GM23338 (cell line): Measurements from ENCODE around the gene FOXG1. TPM values are rescaled to one million over a fixed set of nuclear protein-coding genes. Genes with fewer than 3 reads are reported as not detected.

Experiments
- ATAC-seq: fragments of 200-7000 bp; cut with Tn5 transposase; 3 replicates; pipeline ENCODE4 v1.9.1; 2020
- DNase-seq: peaks from one replicate; pipeline ENCODE4 v3.0.0-alpha.2; 2015; ENCODE audit warnings: low spot score
- H2AFZ ChIP-seq: fragments of 200-600 bp; sonication (generic); 2 replicates; pipeline ENCODE4 v1.8.0; 2016; ENCODE audit warnings: antibody characterized with exemption, mild to moderate bottlenecking, moderate library complexity
- H3F3A ChIP-seq: fragments of 200-600 bp; sonication (generic); replicated peaks from 2 replicates; pipeline ENCODE4 v1.8.0; 2017; ENCODE audit warnings: antibody characterized with exemption, mixed run types, low read depth
- H3K27ac ChIP-seq: fragments of 200-600 bp; sonication (generic); 2 replicates; pipeline ENCODE4 v1.6.1; 2016; ENCODE audit warnings: low read depth
- H3K27me3 ChIP-seq: fragments of 200-600 bp; sonication (generic); 2 replicates; pipeline ENCODE4 v1.8.0; 2016; ENCODE audit warnings: mild to moderate bottlenecking, mixed run types, moderate library complexity; ENCODE audit not compliant: insufficient read depth
- H3K36me3 ChIP-seq: fragments of 200-600 bp; sonication (generic); 2 replicates; pipeline ENCODE4 v1.8.0; 2016; ENCODE audit warnings: mild to moderate bottlenecking; ENCODE audit not compliant: insufficient read depth
- H3K4me1 ChIP-seq: fragments of 200-600 bp; sonication (generic); 2 replicates; pipeline ENCODE4 v1.8.0; 2016; ENCODE audit warnings: mild to moderate bottlenecking, moderate library complexity; ENCODE audit not compliant: insufficient read depth
- H3K4me2 ChIP-seq: fragments of 200-600 bp; sonication (generic); 2 replicates; pipeline ENCODE4 v1.7.1; 2017; ENCODE audit warnings: mixed run types
- H3K4me3 ChIP-seq: fragments of 200-600 bp; sonication (generic); 2 replicates; pipeline ENCODE4 v1.6.1; 2016; ENCODE audit warnings: mixed run types
- H3K79me2 ChIP-seq: fragments of 200-600 bp; sonication (generic); replicated peaks from 2 replicates; pipeline ENCODE4 v1.8.0; 2017; ENCODE audit warnings: mild to moderate bottlenecking; ENCODE audit not compliant: insufficient read depth
- H3K9me2 ChIP-seq: fragments of 200-600 bp; sonication (generic); 2 replicates; pipeline ENCODE4 v1.8.0; 2017; ENCODE audit not compliant: insufficient read depth
- H4K20me1 ChIP-seq: fragments of 200-600 bp; sonication (generic); replicated peaks from 2 replicates; pipeline ENCODE4 v1.8.0; 2017; ENCODE audit warnings: mild to moderate bottlenecking; ENCODE audit not compliant: insufficient read depth
- H3K27ac Mint-ChIP-seq: 2 replicates; pipeline ENCODE4 v1.8.0; 2020; ENCODE audit warnings: inconsistent platforms, mild to moderate bottlenecking, moderate library complexity, mixed read lengths
- H3K27me3 Mint-ChIP-seq: 3 replicates; pipeline ENCODE4 v1.8.0; 2022; ENCODE audit warnings: low read depth, mild to moderate bottlenecking, moderate library complexity, mixed read lengths, inconsistent platforms; ENCODE audit not compliant: insufficient read depth, poor library complexity
- H3K36me3 Mint-ChIP-seq: 3 replicates; pipeline ENCODE4 v1.8.0; 2021; ENCODE audit warnings: low read depth, mild to moderate bottlenecking, inconsistent platforms, moderate library complexity, mixed read lengths
- H3K4me1 Mint-ChIP-seq: 3 replicates; pipeline ENCODE4 v1.8.0; 2020; ENCODE audit warnings: mild to moderate bottlenecking, inconsistent platforms, mixed read lengths
- H3K4me3 Mint-ChIP-seq: 3 replicates; pipeline ENCODE4 v1.8.0; 2021; ENCODE audit warnings: moderate library complexity, mild to moderate bottlenecking, inconsistent platforms, mixed read lengths
- H3K9me3 Mint-ChIP-seq: 3 replicates; pipeline ENCODE4 v1.8.0; 2020; ENCODE audit warnings: moderate library complexity, mild to moderate bottlenecking, inconsistent platforms, mixed read lengths
- CTCF ChIP-seq, 2 experiments: fragments of 200-600 bp in 1 of 2; sonication (generic) in 1 of 2; conservative IDR thresholded peaks; 2 replicates each; pipeline versions ENCODE4 v1.5.1 to v1.6.1; 2016 to 2017; ENCODE audit warnings: antibody characterized with exemption in 2 of 2, low read depth in 2 of 2, mild to moderate bottlenecking in 2 of 2, moderate library complexity in 1 of 2
- ETS1 ChIP-seq: IDR thresholded peaks from 2 replicates; pipeline ENCODE4 v1.6.1; 2016; ENCODE audit warnings: antibody characterized with exemption
- EZH2 ChIP-seq: fragments of 200-600 bp; sonication (generic); IDR thresholded peaks from one replicate; pipeline ENCODE4 v1.8.0; 2017; ENCODE audit warnings: antibody characterized with exemption, mild to moderate bottlenecking, low read depth; ENCODE audit not compliant: unreplicated experiment
- EZH2phosphoT487 ChIP-seq: fragments of 200-600 bp; sonication (generic); IDR thresholded peaks from one replicate; pipeline ENCODE4 v1.8.1; 2018; ENCODE audit warnings: antibody characterized with exemption; ENCODE audit not compliant: unreplicated experiment
- JUNB ChIP-seq: IDR thresholded peaks from one replicate; pipeline ENCODE4 v1.6.1; 2016; ENCODE audit warnings: antibody characterized with exemption; ENCODE audit not compliant: unreplicated experiment
- NANOG ChIP-seq: IDR thresholded peaks from 2 replicates; pipeline ENCODE4 v1.6.1; 2016; ENCODE audit warnings: antibody characterized with exemption, borderline replicate concordance
- POLR2AphosphoS5 ChIP-seq: IDR thresholded peaks from 2 replicates; pipeline ENCODE4 v1.6.1; 2016; ENCODE audit warnings: antibody characterized with exemption, low read depth
- REST ChIP-seq: IDR thresholded peaks from one replicate; pipeline ENCODE4 v1.6.1; 2018; ENCODE audit warnings: antibody characterized with exemption; ENCODE audit not compliant: unreplicated experiment
- ZNF331 ChIP-seq: fragments of 250-450 bp; sonication (Bioruptor Pico); IDR thresholded peaks from 2 replicates; pipeline ENCODE4 v1.5.0; 2020; ENCODE audit warnings: low read depth, mild to moderate bottlenecking, moderate library complexity
- polyA plus RNA-seq: library from polyadenylated mRNA; unstranded; fragments of >200 nt; fragmentation: Nextera tagmentation; extraction: Ambion mirVana; gene quantifications from 2 replicates; pipeline ENCODE4 v1.2.1, GENCODE V29; 2016
- total RNA-seq: library from RNA; depleted of rRNA; stranded (reverse); fragments of >200 nt; shearing (Covaris generic); gene quantifications from 2 replicates; pipeline ENCODE4 v1.2.3, GENCODE V29; 2014

Gene FOXG1
- total and polyA plus RNA-seq, 2 experiments from 2014 or later = 0.05 to 0.10 TPM

- Histone ChIP-seq H2AFZ (no peak overlapping the region), H3K36me3 (no peaks in the 10 kb centered on the region), H3K9me2 (no peaks in the 10 kb centered on the region), H3K27me3 (peaks cover 100% of the 10 kb centered on the region), H3K4me3 (peak overlapping the region; percentile 42; the same call in 1 of the 2 replicates), H3F3A (peaks cover 11% of the 10 kb centered on the region), H3K4me1 (peaks cover 75% of the 10 kb centered on the region), H3K4me2 (no peak overlapping the region), H3K27ac (no peak overlapping the region), H3K79me2 (no peaks in the 10 kb centered on the region), H4K20me1 (peaks cover 45% of the 10 kb centered on the region)
- Mint-ChIP-seq H3K9me3 (peaks cover 2% of the 10 kb centered on the region; the same call in 2 of the 3 replicates), H3K4me3 (peak overlapping the region; percentile 67; the same call in 1 of the 3 replicates), H3K27me3 (peaks cover 100% of the 10 kb centered on the region), H3K36me3 (no peaks in the 10 kb centered on the region), H3K4me1 (peaks cover 66% of the 10 kb centered on the region), H3K27ac (no peak overlapping the region)
- DNase-seq (no peak), ATAC-seq (no peak)
- no peak for TF ChIP-seq ETS1
- TF ChIP-seq EZH2 = peak; percentile 91
- TF ChIP-seq ZNF331 (CRISPR knock-in tag) = no peak
- TF ChIP-seq EZH2phosphoT487 = peak; percentile 73
- TF ChIP-seq POLR2AphosphoS5 = no peak
- no peak for TF ChIP-seq CTCF (conservative IDR thresholded peaks at IDR 0.05; ENCODE audit: low read depth in 2 of 2)
- TF ChIP-seq NANOG = no peak
- no peak for TF ChIP-seq REST
- TF ChIP-seq JUNB = no peak
These were observed 6.1 kb upstream of the FOXG1 start for GRCh38 chr14:28760431-28760996.
